Suprapubic skin (tissue), 4 donors: ENCODE data around the gene TMEM178B. TPM values are rescaled to one million over a fixed set of nuclear protein-coding genes. Genes with fewer than 3 reads are reported as not detected.

Experiments
- DNase-seq, 2 donors: peaks; one replicate each; pipeline ENCODE4 v3.0.0-alpha.2; 2019; ENCODE audit warnings: low spot score in 2 of 2
- H3K27ac ChIP-seq: fragments of 200-600 bp; sonication (generic); one replicate; pipeline ENCODE4 v1.5.1; 2019
- H3K27me3 ChIP-seq: fragments of 200-600 bp; sonication (generic); one replicate; pipeline ENCODE4 v1.5.1; 2019
- H3K36me3 ChIP-seq: fragments of 200-600 bp; sonication (generic); one replicate; pipeline ENCODE4 v1.5.1; 2019
- H3K4me1 ChIP-seq: fragments of 200-600 bp; sonication (generic); one replicate; pipeline ENCODE4 v1.5.1; 2019
- H3K4me3 ChIP-seq: fragments of 200-600 bp; sonication (generic); one replicate; pipeline ENCODE4 v1.5.1; 2019; ENCODE audit warnings: mild to moderate bottlenecking
- H3K9me3 ChIP-seq: fragments of 200-600 bp; sonication (generic); one replicate; pipeline ENCODE4 v1.5.1; 2019
- CTCF ChIP-seq, 2 donors: fragments of 200-600 bp in 1 of 2; fragments of 450-650 bp in 1 of 2; sonication (generic) in 1 of 2; IDR thresholded peaks; one replicate each; pipeline ENCODE4 v1.5.1; 2016 to 2019; ENCODE audit warnings: antibody characterized with exemption in 2 of 2, mild to moderate bottlenecking in 1 of 2, moderate library complexity in 1 of 2
- EP300 ChIP-seq: sonication (generic); formaldehyde crosslinking; IDR thresholded peaks from one replicate; pipeline ENCODE4 v1.6.1; 2017; ENCODE audit warnings: antibody characterized with exemption
- POLR2A ChIP-seq, 2 donors: fragments of 450-650 bp; IDR thresholded peaks; one replicate each; pipeline ENCODE4 v1.6.1; 2017; ENCODE audit warnings: antibody characterized with exemption in 2 of 2, mild to moderate bottlenecking in 2 of 2, moderate library complexity in 2 of 2
- POLR2AphosphoS5 ChIP-seq, 3 donors: sonication (generic); formaldehyde crosslinking; IDR thresholded peaks; one replicate each; pipeline ENCODE4 v1.6.1; 2017; ENCODE audit warnings: antibody characterized with exemption in 3 of 3
- WGBS: methylation state at CpG from one replicate; pipeline ENCODE4 v1.1.5; 2018; 5-methylcytosine and 5-hydroxymethylcytosine counted together
- total RNA-seq, 4 donors: library from RNA; depleted of rRNA; stranded (reverse); fragments of >200 nt; gene quantifications; one replicate each; pipeline ENCODE4 v1.1.0, GENCODE V29; 2016

The TMEM178B gene
- total RNA-seq, 4 donors from 2014 or later = 0.34 to 1.6 (median 0.72) TPM

DNA sequence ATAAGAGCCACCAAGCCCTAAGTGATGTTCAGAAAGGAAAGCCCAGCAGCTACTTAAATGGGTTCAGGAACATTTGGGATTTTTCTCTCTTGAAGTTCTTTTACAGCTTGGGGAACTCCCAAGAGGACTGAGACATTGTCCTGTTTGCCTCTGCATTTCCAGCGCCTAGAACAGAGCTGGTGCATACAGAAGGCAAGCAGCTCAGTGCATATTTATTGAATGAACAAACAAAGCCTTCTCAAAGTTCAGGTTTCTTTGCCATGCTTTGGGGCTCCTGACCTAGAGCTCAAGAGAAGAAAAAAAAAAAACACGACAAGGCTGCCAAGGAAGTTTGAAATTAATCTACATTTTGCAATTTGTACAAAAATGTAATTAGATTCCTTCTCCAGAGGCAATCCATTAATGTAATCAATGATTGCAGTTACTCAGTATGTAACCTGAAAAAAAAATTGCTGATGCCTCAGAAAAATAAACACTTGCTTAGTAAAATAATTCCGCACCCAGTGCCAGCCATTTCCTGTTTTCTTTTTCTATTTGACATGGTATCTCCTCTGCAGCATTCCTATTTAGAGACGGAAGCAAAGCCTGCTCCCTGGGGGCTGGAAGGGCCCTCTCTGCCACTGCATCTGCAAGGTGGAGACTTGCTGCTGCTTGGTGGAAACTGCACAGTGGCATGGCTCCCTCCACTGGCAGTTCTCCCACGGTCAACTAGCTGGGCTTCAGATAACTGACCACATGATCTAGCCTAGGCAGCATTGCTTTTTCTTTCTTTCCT, 157.3 kb downstream of the TMEM178B start:
- H3K36me3 ChIP-seq = no peaks in the 10 kb centered on the region
- 34% methylated on average over 5 of the region's 5 CpGs for WGBS
- TF ChIP-seq POLR2AphosphoS5 (IDR thresholded peaks at IDR 0.05) = no peak
- TF ChIP-seq CTCF (IDR thresholded peaks at IDR 0.05) = no peak
- no peak for TF ChIP-seq EP300
- no peak for TF ChIP-seq POLR2A (IDR thresholded peaks at IDR 0.05)
- H3K27me3 ChIP-seq = no peaks in the 10 kb centered on the region
- no peaks in the 10 kb centered on the region for H3K9me3 ChIP-seq
- DNase-seq = peak in 1 of 2 donors; percentile 37
- H3K4me1 ChIP-seq = no peaks in the 10 kb centered on the region
- no peak overlapping the region for H3K27ac ChIP-seq
- no peak overlapping the region for H3K4me3 ChIP-seq

- H3K4me3 ChIP-seq = no peak overlapping the region
- peak in 1 of 2 donors; percentile 6 for DNase-seq
- H3K4me1 ChIP-seq = no peaks in the 10 kb centered on the region
- 36% methylated on average over 4 of the region's 4 CpGs for WGBS
- no peak for TF ChIP-seq CTCF (IDR thresholded peaks at IDR 0.05)
- no peak for TF ChIP-seq EP300
- TF ChIP-seq POLR2A (IDR thresholded peaks at IDR 0.05) = no peak
- no peak for TF ChIP-seq POLR2AphosphoS5 (IDR thresholded peaks at IDR 0.05)
- no peak overlapping the region for H3K27ac ChIP-seq
- no peaks in the 10 kb centered on the region for H3K36me3 ChIP-seq
- H3K9me3 ChIP-seq = no peaks in the 10 kb centered on the region
- H3K27me3 ChIP-seq = no peaks in the 10 kb centered on the region
Measured at GRCh38 chr7:141232286-141233051, 158.6 kb downstream of the TMEM178B start.

- Histone ChIP-seq H3K36me3 (no peaks in the 10 kb centered on the region), H3K9me3 (no peaks in the 10 kb centered on the region), H3K27ac (no peak overlapping the region), H3K4me3 (no peak overlapping the region), H3K27me3 (no peaks in the 10 kb centered on the region), H3K4me1 (no peaks in the 10 kb centered on the region)
- DNase-seq = peak in 1 of 2 donors; percentile 23
- TF ChIP-seq CTCF (IDR thresholded peaks at IDR 0.05) (no peak), POLR2AphosphoS5 (IDR thresholded peaks at IDR 0.05) (no peak)
- 77% methylated on average over 8 of the region's 8 CpGs for WGBS
Measured at GRCh38 chr7:141234335-141235105, 160.7 kb downstream of the TMEM178B start.

- Histone ChIP-seq H3K4me3 (no peak overlapping the region), H3K27ac (no peak overlapping the region), H3K4me1 (no peaks in the 10 kb centered on the region), H3K36me3 (no peaks in the 10 kb centered on the region), H3K9me3 (no peaks in the 10 kb centered on the region), H3K27me3 (no peaks in the 10 kb centered on the region)
- no peak for DNase-seq
- TF ChIP-seq POLR2AphosphoS5 (IDR thresholded peaks at IDR 0.05) = no peak
- no peak for TF ChIP-seq EP300
- TF ChIP-seq POLR2A (IDR thresholded peaks at IDR 0.05) = no peak
- TF ChIP-seq CTCF (IDR thresholded peaks at IDR 0.05) = no peak
- WGBS = 84% methylated on average over 4 of the region's 4 CpGs
Measured at GRCh38 chr7:141235656-141236055, 161.8 kb downstream of the TMEM178B start.
